Gastroesophageal sphincter (tissue), 4 donors: ENCODE measurements around the gene GATC. TPM values are rescaled to one million over a fixed set of nuclear protein-coding genes. Genes with fewer than 3 reads are reported as not detected.
"Not testable (repeated sequence)": the region's sequence is repeated elsewhere in the genome, so short reads cannot be mapped to it uniquely, and the experiment has no call there.

Experiments used
- ATAC-seq: fragments of 150-250 bp; one replicate; pipeline ENCODE4 v1.9.1; 2016; ENCODE audit warnings: mild to moderate bottlenecking, moderate library complexity
- H3K27ac ChIP-seq, 4 donors: fragments of 200-600 bp; sonication (generic) in 3 of 4; 1 replicate in 3 of 4; 2 replicates in 1 of 4; pipeline ENCODE4 v1.5.1; 2016 to 2019
- H3K27me3 ChIP-seq: fragments of 200-600 bp; sonication (generic); one replicate; pipeline ENCODE4 v1.5.1; 2019
- H3K36me3 ChIP-seq, 2 donors: fragments of 200-600 bp; sonication (generic); one replicate each; pipeline ENCODE4 v1.5.1; 2019; ENCODE audit warnings: control low read depth in 1 of 2
- H3K4me1 ChIP-seq, 3 donors: fragments of 200-600 bp; sonication (generic); 1 replicate in 2 of 3; 2 replicates in 1 of 3; pipeline ENCODE4 v1.5.1; 2016 to 2019; ENCODE audit warnings: control low read depth in 2 of 3
- H3K4me3 ChIP-seq, 2 donors: fragments of 200-600 bp; sonication (generic); one replicate each; pipeline ENCODE4 v1.5.1; 2019; ENCODE audit warnings: mild to moderate bottlenecking in 1 of 2, moderate library complexity in 1 of 2
- H3K9me3 ChIP-seq, 3 donors: fragments of 200-600 bp; sonication (generic); one replicate each; pipeline ENCODE4 v1.5.1; 2017 to 2019; ENCODE audit warnings: control low read depth in 2 of 3
- EP300 ChIP-seq: sonication (generic); formaldehyde crosslinking; IDR thresholded peaks from one replicate; pipeline ENCODE4 v1.6.1; 2017; ENCODE audit warnings: antibody characterized with exemption, mild to moderate bottlenecking
- POLR2A ChIP-seq, 2 donors: fragments of 450-650 bp; IDR thresholded peaks; one replicate each; pipeline ENCODE4 v1.6.1; 2017; ENCODE audit warnings: antibody characterized with exemption in 2 of 2, mild to moderate bottlenecking in 2 of 2, moderate library complexity in 1 of 2
- POLR2AphosphoS5 ChIP-seq: sonication (generic); formaldehyde crosslinking; IDR thresholded peaks from one replicate; pipeline ENCODE4 v1.6.1; 2017; ENCODE audit warnings: antibody characterized with exemption
- WGBS, 2 donors: methylation state at CpG; one replicate each; pipeline ENCODE4 v1.1.5; 2018; ENCODE audit warnings: low coverage in 1 of 2; 5-methylcytosine and 5-hydroxymethylcytosine counted together
- total RNA-seq, 4 donors: library from RNA; depleted of rRNA; stranded (reverse); fragments of >200 nt; gene quantifications; one replicate each; pipeline ENCODE4 v1.1.0, GENCODE V29; 2016
- TF ChIP-seq, protein P1 (sequence below), 4 experiments: fragments of 200-600 bp in 2 of 4; fragments of 450-650 bp in 2 of 4; sonication (generic) in 1 of 4; IDR thresholded peaks; one replicate each; pipeline ENCODE4 v1.5.1; 2017 to 2019; ENCODE audit warnings: antibody characterized with exemption in 4 of 4, mild to moderate bottlenecking in 2 of 4, moderate library complexity in 2 of 4

The GATC gene
- total RNA-seq, 4 donors from 2014 or later: 20.0 to 26.0 (median 23.2) TPM

DNA sequence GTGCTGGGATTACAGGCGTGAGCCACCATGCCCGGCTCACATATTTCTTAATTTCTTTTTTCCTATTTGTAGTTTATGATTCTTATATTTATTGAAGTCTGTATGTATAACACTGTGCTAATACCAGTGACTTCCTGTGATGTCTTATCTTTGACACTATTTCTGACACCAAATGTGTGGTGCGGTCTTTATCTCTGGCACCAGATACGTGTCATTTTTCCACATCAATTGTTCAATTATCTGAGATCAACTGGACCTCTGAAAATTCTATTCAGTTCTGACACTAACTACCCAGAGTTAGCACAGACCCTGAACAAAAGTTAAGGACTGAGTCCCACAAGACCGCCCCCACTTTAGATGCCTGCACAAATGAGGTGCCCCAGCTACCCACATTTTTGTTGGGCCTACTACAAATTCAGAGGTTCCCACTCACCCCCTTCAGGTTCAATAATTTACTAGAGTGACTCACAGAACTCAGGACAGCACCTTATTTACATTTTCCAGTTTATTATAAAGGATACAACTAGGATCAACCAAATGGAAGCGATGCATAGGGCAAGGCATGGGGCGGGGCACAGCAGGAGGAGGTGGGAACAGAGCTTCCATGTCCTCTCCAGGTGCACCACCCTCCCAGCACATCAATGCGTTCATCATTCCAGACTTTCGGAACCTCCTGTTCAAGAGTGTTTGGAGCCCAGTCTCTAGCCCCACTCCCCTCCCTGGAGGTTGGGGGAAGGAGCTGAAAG lies 35.0 kb downstream of the GATC start:
- Histone ChIP-seq H3K27ac (no peak overlapping the region), H3K4me1 (no peaks in the 10 kb centered on the region), H3K9me3 (no peaks in the 10 kb centered on the region), H3K27me3 (no peaks in the 10 kb centered on the region), H3K36me3 (peaks cover 0 to 14% of the 10 kb centered on the region in 2 donors), H3K4me3 (no peak overlapping the region)
- 93 to 94% methylated on average over 5 to 9 of the region's 9 CpGs for WGBS, 2 donors
- no peak for TF ChIP-seq POLR2A (IDR thresholded peaks at IDR 0.05)
- no peak for ATAC-seq

DNA sequence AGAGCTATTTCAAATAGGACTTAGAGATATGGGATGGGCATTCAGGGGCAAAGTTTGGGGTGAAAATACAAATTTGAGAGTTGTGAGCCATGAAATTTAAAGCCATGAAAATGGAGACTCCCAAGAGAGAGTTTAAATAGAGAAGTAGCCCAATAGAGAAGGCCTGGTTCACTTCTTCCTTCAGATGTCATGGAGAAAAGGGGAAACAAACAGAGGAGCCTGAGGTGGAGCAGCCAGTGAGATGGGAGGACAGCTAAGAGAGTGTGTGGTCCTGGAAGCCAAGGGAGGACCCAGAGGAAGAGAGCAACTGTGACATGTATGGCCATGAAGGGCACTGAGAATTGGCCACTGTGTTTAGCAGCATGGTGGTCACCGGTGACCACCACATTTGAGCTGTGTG lies 37.4 kb downstream of the GATC start:
- ATAC-seq: no peak
- Histone ChIP-seq H3K4me3 (no peak overlapping the region), H3K9me3 (no peaks in the 10 kb centered on the region), H3K36me3 (peaks cover 0 to 21% of the 10 kb centered on the region in 2 donors), H3K27ac (no peak overlapping the region), H3K27me3 (no peaks in the 10 kb centered on the region), H3K4me1 (no peaks in the 10 kb centered on the region)
- 80 to 89% methylated on average over 1 of the region's 1 CpG for WGBS, 2 donors
- TF ChIP-seq POLR2AphosphoS5: no peak

DNA sequence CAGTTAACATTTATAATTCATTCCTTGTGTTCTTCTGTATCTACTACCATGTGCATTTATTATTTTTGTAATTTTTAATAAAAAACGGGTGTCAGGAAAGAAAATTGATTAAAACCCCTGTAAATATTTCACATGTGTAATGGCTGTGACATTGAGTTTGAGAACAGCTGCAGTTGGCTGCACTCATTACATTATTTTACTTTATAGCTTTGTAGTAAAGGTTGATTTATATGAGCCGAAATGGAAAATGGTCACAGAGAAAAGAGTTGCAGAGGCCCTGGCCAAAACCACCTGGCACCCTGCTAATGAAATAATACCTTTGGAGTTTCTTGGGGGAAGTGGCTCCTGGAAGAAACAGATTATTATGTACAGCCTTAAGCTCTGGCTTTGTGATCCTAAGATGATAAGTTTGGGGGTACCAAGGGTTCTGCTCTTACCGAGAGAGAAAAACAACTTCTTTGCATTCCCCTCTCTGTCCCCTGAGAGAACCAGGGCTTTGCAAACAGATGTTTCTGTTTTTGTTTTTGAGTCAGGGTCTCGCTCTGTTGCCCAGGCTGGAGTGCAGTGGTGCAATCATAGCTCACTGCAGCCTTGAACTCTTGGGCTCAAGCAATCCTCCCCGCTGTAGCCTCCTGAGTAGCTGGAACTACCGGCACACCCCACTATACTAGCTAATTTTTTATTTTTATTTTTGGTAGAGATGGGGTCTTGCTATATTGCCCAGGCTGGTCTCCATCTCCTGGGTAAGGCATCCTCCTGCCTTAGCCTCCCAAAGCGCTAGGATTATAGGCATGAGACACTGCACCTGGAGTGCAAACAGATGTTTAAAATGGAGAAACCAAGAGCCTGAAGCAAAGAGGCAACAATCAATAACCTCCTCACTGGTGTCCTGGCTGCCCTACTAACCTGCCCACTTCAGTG lies 40.0 kb downstream of the GATC start:
- 83 to 92% methylated on average over 5 to 6 of the region's 7 CpGs for WGBS, 2 donors
- no peak for TF ChIP-seq POLR2A (IDR thresholded peaks at IDR 0.05)
- TF ChIP-seq EP300: no peak
- no peak for TF ChIP-seq POLR2AphosphoS5
- TF ChIP-seq, protein P1, sequence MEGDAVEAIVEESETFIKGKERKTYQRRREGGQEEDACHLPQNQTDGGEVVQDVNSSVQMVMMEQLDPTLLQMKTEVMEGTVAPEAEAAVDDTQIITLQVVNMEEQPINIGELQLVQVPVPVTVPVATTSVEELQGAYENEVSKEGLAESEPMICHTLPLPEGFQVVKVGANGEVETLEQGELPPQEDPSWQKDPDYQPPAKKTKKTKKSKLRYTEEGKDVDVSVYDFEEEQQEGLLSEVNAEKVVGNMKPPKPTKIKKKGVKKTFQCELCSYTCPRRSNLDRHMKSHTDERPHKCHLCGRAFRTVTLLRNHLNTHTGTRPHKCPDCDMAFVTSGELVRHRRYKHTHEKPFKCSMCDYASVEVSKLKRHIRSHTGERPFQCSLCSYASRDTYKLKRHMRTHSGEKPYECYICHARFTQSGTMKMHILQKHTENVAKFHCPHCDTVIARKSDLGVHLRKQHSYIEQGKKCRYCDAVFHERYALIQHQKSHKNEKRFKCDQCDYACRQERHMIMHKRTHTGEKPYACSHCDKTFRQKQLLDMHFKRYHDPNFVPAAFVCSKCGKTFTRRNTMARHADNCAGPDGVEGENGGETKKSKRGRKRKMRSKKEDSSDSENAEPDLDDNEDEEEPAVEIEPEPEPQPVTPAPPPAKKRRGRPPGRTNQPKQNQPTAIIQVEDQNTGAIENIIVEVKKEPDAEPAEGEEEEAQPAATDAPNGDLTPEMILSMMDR (IDR thresholded peaks at IDR 0.05): no peak
- no peak for ATAC-seq
- Histone ChIP-seq H3K36me3 (peaks cover 0 to 30% of the 10 kb centered on the region in 2 donors), H3K27me3 (no peaks in the 10 kb centered on the region), H3K4me1 (no peaks in the 10 kb centered on the region), H3K27ac (no peak overlapping the region), H3K4me3 (no peak overlapping the region), H3K9me3 (no peaks in the 10 kb centered on the region)

DNA sequence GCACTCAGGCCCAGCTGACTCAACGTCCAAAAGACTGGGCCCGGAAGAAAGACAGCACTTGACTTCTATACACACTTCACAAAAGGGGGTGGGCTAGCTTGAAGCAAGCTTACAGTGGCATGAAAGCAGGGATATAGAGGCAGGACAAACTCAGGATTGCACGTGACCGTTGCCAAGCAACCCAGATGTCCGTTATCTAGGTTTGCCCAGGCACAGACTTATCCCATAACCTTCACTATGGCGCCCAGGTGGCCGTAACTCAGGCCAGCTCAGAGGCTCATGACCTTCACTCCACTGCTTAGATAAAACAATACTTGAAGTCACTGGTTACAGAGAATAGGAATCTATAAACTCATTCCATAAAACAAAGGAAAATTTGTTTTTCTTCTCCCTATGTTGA lies 41.3 kb downstream of the GATC start:
- not testable (repeated sequence) for H3K9me3 ChIP-seq, H3K4me1 ChIP-seq, H3K4me3 ChIP-seq, H3K27ac ChIP-seq, H3K27me3 ChIP-seq, ATAC-seq
- WGBS, 2 donors: 60 to 94% methylated on average over 5 to 6 of the region's 7 CpGs
- H3K36me3 ChIP-seq: peaks cover 0 to 30% of the 10 kb centered on the region in 2 donors

DNA sequence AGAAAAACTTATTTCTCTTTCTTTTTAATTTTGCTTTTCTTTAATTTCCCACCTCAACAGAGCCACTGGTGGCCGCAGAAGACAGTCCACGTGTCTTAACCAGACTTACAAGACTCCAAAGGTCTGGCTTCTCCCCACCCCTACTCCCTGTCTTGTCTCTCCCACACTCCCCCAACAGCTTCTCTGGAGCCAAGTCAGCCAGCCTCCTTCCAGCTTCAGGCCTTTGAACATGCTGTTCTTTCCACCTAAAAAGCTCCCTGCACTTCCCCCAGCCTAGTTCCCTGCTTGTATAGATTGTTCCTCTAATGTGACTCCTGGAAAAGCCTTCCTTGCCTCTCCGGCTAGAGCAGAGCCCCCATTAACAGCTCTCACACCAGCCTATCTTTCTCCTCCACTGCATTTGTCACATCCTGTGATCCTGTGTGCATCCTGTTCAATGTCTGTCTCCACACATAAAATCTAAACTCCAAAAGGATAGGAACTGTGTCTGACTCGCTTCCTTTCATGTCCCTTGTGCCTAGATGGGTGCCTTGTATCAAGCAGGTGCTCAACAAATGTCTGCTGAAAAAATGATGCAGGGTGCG lies 41.9 kb downstream of the GATC start:
- Histone ChIP-seq H3K4me3 (no peak overlapping the region), H3K4me1 (no peaks in the 10 kb centered on the region), H3K27me3 (no peaks in the 10 kb centered on the region), H3K9me3 (no peaks in the 10 kb centered on the region), H3K27ac (peak overlapping the region in 1 of 4 donors; percentile 33), H3K36me3 (peaks cover 0 to 26% of the 10 kb centered on the region in 2 donors)
- TF ChIP-seq, protein P1 (IDR thresholded peaks at IDR 0.05): no peak
- TF ChIP-seq POLR2AphosphoS5 (no peak), POLR2A (IDR thresholded peaks at IDR 0.05) (no peak), EP300 (no peak)
- no peak for ATAC-seq
- 60 to 69% methylated on average over 4 of the region's 5 CpGs for WGBS, 2 donors

DNA sequence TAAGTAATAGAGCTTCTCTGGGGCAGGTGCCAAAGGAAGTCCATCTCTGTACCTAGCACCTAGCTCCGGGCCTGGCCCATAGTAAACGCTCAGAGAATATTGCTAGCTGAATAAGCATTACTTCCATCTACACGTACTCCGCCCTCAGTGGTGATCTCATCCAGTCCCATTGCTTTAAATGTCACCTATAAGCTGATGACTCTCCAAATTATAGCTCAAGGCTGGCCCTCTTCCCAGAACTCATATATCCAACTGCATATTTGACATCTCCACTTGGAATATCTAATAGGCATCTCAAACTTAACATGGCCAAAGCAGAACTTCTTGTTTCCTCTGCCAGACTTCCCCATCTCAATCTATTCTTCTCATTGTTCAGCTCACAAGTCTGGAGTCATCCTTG lies 42.8 kb downstream of the GATC start:
- no peak for ATAC-seq
- Histone ChIP-seq H3K27me3 (no peaks in the 10 kb centered on the region), H3K27ac (peak overlapping the region in 1 of 4 donors; percentile 33), H3K4me1 (no peaks in the 10 kb centered on the region), H3K4me3 (no peak overlapping the region), H3K36me3 (peaks cover 0 to 26% of the 10 kb centered on the region in 2 donors), H3K9me3 (no peaks in the 10 kb centered on the region)
- 66 to 73% methylated on average over 3 to 4 of the region's 4 CpGs for WGBS, 2 donors
- TF ChIP-seq POLR2A (IDR thresholded peaks at IDR 0.05) (no peak), POLR2AphosphoS5 (no peak), EP300 (no peak)
- TF ChIP-seq, protein P1 (IDR thresholded peaks at IDR 0.05): no peak
